Measurements from ENCODE around the gene SNRNP40.

- TF ChIP-seq POLR2A (IDR thresholded peaks at IDR 0.05; ENCODE audit: low read depth, low read length), result no peak
- no peak for TF ChIP-seq CTCF (IDR thresholded peaks at IDR 0.05; ENCODE audit: extremely low read depth in 1 of 2, insufficient read depth in 1 of 2, low read depth in 1 of 2, low read length in 2 of 2)
- no peak for TF ChIP-seq JUN (IDR thresholded peaks at IDR 0.05; ENCODE audit: borderline replicate concordance, insufficient read depth, insufficient read length, low read depth)
Measured at GRCh38 chr1:31248276-31248675, 48.3 kb downstream of the SNRNP40 start.
